Measurements from ENCODE around the gene SYT12.

DNA sequence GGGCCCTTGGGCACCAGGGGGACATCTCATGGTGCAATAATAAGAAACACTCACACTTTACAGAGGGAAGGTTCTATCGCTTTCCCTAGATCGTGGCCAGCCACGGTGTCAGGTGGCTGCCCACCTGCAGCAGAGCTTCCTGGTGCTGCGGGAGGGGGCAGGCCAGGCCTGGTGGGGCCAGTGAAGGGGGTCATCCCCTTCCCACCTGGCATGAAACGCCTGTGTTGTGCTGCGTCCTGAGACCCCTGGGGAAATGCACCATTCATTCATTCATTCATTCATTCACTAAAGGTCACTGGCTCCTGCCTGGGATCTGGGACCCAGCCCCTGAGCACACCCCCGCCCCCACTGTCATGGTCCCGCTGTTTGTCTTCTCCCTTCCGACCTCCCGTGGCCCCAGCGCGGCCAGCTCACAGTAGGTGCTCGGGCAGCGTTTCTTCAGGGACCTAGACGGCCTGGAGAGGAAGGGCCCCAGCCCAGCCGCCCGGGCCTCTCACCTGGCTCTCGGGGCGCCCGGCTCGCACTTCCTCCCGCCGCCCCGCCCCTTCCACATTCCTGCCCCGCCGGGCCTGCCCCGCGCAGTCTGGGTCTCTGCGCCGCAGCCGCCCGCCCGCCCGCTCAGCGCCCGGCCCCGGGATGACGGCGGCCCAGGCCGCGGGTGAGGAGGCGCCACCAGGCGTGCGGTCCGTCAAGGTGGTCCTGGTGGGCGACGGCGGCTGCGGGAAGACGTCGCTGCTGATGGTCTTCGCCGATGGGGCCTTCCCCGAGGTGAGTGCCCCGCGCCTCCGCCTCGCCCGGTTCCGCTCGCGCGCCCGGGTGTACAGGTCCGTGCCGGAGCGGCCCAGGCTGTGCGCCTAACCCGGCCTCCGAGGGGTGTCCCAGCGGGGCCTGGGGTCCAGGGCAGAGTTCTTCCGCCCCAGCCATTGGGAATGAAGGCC, 33.6 kb downstream of the SYT12 start, which contains the start of gene RHOD:
- TF ChIP-seq, protein P1, sequence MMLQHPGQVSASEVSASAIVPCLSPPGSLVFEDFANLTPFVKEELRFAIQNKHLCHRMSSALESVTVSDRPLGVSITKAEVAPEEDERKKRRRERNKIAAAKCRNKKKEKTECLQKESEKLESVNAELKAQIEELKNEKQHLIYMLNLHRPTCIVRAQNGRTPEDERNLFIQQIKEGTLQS (IDR thresholded peaks at IDR 0.05): no peak
- TF ChIP-seq, protein P1 (CRISPR knock-in tag; conservative IDR thresholded peaks at IDR 0.05): no peak
- TF ChIP-seq LCOR (CRISPR knock-in tag; IDR thresholded peaks at IDR 0.05) (no peak), CEBPB (tag; IDR thresholded peaks at IDR 0.05) (no peak)

Data from K562 (cell line).